Mammary epithelial cell (primary cell): ENCODE results near the gene ARHGAP5.

ENCODE experiments used
- EZH2 ChIP-seq: IDR thresholded peaks from 2 replicates; pipeline ENCODE4 v1.6.1; 2012; ENCODE audit warnings: low read length, inconsistent platforms, borderline replicate concordance
- TF ChIP-seq, protein P1 (sequence below), 2 donors: IDR thresholded peaks in 1 of 2; conservative IDR thresholded peaks in 1 of 2; 2 replicates each; pipeline ENCODE4 v1.5.1; 2011 to 2012; ENCODE audit warnings: inconsistent platforms in 2 of 2, low read length in 2 of 2, mild to moderate bottlenecking in 2 of 2, control low read depth in 1 of 2, low read depth in 1 of 2; ENCODE audit not compliant: insufficient read depth in 1 of 2; ENCODE audit errors: extremely low read depth in 1 of 2

DNA sequence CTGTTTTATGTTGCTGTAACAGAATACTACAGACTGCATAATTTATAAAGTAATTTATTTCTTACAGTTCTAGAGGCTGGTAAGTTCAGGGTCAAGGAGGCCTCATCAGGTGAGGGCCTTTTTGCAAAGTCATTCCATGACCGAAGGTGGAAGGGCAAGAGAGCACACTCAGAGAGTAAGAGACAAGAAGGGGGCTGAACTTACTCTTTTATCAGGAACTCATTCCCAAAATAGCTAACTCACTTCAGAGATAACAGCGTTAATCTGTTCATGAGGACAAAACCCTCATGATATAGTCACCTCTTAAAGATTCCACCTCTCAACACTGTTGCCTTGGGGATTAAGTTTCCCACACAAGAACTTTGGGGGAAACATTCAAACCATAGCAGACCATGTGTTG lies 73.3 kb downstream of the ARHGAP5 start:
- TF ChIP-seq, protein P1, sequence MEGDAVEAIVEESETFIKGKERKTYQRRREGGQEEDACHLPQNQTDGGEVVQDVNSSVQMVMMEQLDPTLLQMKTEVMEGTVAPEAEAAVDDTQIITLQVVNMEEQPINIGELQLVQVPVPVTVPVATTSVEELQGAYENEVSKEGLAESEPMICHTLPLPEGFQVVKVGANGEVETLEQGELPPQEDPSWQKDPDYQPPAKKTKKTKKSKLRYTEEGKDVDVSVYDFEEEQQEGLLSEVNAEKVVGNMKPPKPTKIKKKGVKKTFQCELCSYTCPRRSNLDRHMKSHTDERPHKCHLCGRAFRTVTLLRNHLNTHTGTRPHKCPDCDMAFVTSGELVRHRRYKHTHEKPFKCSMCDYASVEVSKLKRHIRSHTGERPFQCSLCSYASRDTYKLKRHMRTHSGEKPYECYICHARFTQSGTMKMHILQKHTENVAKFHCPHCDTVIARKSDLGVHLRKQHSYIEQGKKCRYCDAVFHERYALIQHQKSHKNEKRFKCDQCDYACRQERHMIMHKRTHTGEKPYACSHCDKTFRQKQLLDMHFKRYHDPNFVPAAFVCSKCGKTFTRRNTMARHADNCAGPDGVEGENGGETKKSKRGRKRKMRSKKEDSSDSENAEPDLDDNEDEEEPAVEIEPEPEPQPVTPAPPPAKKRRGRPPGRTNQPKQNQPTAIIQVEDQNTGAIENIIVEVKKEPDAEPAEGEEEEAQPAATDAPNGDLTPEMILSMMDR (conservative IDR thresholded peaks at IDR 0.05 in 1 of 2, IDR thresholded peaks at IDR 0.05 in 1 of 2; ENCODE audit: extremely low read depth in 1 of 2, insufficient read depth in 1 of 2, low read depth in 1 of 2, low read length in 2 of 2) = no peak
- no peak for TF ChIP-seq EZH2
